C1 segment of cervical spinal cord (tissue), 14 donors: ENCODE results near the gene ANAPC2.

Source experiments
- DNase-seq, 14 donors: peaks; one replicate each; lab custom pipeline; 2025; lab: John Stamatoyannopoulos, UW

ANAPC2 gene

DNA sequence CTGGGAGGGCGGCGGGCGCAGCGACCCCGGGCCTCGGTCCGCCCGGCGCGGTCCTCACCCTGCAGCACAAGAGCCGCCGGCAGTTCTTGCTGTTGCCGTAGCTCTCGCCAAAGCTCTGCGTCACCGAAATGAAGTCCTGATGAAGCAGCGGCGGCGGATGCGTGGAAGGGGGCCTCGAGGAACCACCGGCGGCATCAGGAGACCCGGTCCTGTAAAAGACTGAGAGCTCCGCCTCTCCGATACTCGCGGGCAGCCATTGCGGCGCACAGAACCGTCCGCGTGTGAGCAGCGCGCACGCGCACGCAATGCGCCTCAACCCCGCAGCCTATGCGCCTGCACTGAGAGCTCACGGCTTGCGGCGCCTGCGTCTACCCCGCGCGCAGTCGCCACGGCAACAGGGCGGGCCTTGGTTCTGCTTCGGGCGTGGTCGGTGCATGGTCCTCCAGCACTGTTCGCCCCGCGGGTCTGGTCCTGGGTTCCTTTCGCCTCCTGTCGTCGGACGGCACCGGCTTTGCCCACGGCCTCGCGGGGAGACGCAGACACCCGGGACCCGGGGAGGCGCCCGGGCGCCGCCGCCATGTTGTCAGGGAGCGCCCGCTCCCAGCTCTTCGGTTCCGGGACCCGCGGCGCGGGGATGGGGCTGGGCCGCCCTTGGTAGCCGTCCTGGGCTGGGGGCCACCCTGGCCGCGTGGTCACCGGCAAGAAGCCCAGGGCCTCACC, 58.7 kb downstream of the ANAPC2 start:
- DNase-seq: peak; percentile 12 to 91 (median 68)

DNA sequence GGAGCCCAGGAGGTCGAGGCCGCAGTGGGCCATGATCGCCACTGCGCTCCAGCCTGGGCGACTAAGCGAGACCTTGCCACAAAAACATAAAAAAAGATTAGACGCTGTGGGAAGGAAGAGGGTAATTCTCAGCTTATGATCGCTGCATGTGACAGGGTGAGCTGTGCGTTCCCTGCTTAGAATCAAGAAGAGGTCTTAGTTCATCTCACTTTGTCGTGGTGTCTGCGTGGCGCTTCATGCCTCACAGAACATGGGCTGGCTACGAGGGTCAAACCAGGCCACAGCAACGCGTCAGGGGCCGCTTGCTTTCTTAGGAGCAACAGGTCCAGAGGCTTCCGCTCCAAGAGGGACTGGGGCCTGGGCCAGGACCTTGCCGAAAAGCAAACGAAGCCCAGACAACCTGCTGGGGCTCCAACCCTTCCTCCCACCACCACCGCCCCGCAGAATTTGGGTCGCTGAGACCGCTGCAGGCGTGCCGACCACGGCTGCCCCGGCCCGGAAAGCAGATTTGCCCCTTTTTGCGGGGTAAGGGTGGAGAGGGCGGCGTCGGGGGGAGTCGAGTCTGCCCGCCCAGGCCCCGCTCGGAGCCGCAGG, 59.4 kb downstream of the ANAPC2 start:
- DNase-seq: no peak

DNA sequence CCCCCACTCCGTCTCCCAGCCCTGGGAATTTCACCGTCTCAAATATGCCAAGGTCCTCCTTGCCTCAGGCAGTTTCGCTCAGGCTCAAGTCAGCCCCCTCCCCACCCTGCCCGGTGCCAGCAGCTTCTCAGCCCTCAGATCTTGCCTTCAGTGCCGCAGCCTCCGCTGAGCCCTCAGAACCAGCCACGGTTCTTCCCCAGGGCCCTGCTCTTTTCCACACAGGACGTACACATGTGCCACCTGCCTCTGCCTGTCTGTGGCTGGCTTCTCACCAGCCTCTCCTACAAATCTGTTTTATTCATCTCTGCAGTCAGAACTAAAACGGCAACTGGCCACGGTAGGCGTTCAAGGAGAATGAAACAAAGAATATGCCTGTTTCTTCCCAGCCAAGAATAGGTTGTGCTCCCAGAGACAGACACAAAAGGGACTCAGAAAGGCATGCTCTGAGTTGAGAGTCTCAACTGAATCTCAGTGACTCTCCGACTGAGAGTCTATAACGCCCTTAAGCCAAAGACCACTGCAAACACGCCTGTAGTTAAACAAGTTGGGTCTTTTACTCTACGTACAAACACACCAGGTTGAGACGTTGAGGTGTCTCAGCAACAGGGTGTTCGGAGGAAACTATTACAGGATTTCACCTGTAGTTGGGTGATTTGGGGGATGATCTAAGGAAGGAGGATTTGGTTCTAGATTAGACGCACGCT, 60.0 kb downstream of the ANAPC2 start:
- no peak for DNase-seq

DNA sequence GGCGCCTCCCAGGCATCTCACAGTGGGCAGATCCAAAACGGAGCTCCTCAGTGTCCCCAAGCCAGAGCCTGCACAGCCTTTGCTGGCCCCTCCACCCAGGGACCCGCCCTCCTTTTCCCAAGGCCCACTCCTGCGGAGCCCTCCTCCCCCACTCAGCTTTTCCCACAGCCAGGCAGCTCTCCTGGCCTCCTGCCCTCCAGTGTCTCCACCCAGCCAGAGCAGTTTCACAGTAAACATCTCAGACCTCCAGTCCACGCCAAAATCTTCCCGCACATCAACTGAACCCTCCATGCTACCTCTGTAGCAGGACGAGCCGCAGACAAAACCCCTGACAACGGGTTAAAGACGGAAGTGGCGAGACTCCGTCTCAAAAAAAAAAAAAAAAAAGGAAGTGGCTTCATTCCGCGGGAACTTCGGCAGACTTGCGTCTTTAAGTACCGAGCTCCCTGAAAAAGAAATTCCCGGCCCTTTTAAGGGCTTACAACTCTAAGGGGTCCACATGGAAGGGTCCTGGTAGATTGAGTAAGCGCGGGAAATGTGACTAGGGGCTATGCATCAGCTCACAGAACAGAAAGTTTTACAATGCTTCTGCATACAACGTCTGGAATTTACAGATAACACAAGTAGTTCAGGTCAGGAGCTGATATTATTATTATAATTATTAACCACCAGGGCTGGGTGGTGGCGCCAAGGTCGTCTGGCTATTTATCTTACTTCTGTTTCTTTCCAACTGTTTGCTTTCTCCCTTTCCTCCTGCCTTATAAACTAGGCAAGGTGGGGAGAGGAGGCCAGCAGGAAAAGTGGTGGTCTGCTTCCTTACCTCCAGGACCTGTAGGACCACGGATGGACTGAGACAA, 60.8 kb downstream of the ANAPC2 start:
- DNase-seq: peak in 1 of 14 donors; percentile 28

DNA sequence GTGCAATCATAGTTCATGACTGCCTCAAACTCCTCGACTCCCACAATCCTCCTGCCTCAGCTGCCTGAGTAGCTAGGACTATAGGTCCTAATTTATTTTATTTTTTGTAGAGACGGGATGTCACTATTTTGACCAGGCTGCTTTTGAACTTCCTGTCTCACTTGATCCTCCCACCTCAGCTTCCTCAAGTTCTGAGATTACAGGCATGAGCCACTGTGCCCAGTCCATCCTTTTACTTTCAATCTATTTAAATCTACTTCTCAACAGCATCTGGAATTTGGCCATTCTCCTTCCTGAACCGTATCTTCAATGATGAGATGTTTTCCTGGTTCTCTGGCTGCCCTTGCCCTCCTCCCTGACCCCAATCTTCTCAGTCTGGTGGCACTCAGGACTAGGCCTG, 61.6 kb downstream of the ANAPC2 start:
- no peak for DNase-seq
